Measurements from ENCODE around the gene C1QTNF4.

- TF ChIP-seq, protein P1, sequence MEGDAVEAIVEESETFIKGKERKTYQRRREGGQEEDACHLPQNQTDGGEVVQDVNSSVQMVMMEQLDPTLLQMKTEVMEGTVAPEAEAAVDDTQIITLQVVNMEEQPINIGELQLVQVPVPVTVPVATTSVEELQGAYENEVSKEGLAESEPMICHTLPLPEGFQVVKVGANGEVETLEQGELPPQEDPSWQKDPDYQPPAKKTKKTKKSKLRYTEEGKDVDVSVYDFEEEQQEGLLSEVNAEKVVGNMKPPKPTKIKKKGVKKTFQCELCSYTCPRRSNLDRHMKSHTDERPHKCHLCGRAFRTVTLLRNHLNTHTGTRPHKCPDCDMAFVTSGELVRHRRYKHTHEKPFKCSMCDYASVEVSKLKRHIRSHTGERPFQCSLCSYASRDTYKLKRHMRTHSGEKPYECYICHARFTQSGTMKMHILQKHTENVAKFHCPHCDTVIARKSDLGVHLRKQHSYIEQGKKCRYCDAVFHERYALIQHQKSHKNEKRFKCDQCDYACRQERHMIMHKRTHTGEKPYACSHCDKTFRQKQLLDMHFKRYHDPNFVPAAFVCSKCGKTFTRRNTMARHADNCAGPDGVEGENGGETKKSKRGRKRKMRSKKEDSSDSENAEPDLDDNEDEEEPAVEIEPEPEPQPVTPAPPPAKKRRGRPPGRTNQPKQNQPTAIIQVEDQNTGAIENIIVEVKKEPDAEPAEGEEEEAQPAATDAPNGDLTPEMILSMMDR (optimal IDR thresholded peaks at IDR 0.05 in 1 of 3, IDR thresholded peaks at IDR 0.05 in 1 of 3, conservative IDR thresholded peaks at IDR 0.05 in 1 of 3; ENCODE audit: extremely low read depth in 1 of 3, insufficient read depth in 2 of 3, low read length in 3 of 3): no peak
- TF ChIP-seq EZH2 (IDR thresholded peaks at IDR 0.05; ENCODE audit: low read length): no peak
Observed at GRCh38 chr11:47595029-47595428, 818 bp upstream of the C1QTNF4 start.
